K562 (cell line): ENCODE data around the gene C3orf52. TPM values are rescaled to one million over a fixed set of nuclear protein-coding genes. Genes with fewer than 3 reads are reported as not detected.

ENCODE experiments used
- ATAC-seq: fragments of 200-7000 bp; cut with Tn5 transposase; 3 replicates; pipeline ENCODE4 v1.9.1; 2020; ENCODE audit warnings: moderate library complexity
- BruUV-seq: library from RNA; stranded (reverse); fragments of 400-500 nt; replicated peaks from 2 replicates; lab custom pipeline; 2021; lab: Mats Ljungman, UMichigan
- CTCF ChIA-PET: fragments of 300-600 bp; formaldehyde crosslinking; extraction: SDS; loops from one replicate; lab custom pipeline; 2021; ENCODE audit warnings: low intra/inter-chr PET ratio; lab: Yijun Ruan, JAX
- POLR2A ChIA-PET: fragments of 300-600, 350-650 bp; sonication (Branson Sonifier 250); formaldehyde crosslinking; extraction: SDS; loops from one replicate; lab custom pipeline; 2021; ENCODE audit warnings: antibody characterized with exemption, inconsistent platforms; lab: Yijun Ruan, JAX
- DNase-seq, 4 experiments: peaks; one replicate each; pipeline versions ENCODE4 v3.0.0 to v3.0.0-alpha.2; 2011 to 2018; ENCODE audit warnings: low spot score in 3 of 4, mixed read lengths in 3 of 4; ENCODE audit errors: extremely low read depth in 1 of 4
- FAIRE-seq: peaks from 2 replicates; lab custom pipeline; 2011; peaks lifted over from hg19 to GRCh38; lab: Jason Lieb, UNC
- H2AFZ ChIP-seq: 2 replicates; pipeline ENCODE4 v1.6.0; 2011; ENCODE audit warnings: low read depth, low read length, control low read depth, inconsistent platforms
- H3K27ac ChIP-seq: fragments of 200-600 bp; 3 replicates; pipeline ENCODE4 v1.8.0; 2011; ENCODE audit warnings: low read depth, mild to moderate bottlenecking, control low read depth, inconsistent platforms, low read length, moderate library complexity, mixed read lengths; ENCODE audit errors: extremely low read depth
- H3K27me3 ChIP-seq, 2 experiments: fragments of 300-600 bp in 1 of 2; 2 replicates in 1 of 2; 3 replicates in 1 of 2; pipeline versions ENCODE4 v1.6.0 to v1.8.0; 2011; ENCODE audit warnings: inconsistent platforms in 2 of 2, low read length in 2 of 2, mild to moderate bottlenecking in 1 of 2, mixed read lengths in 1 of 2, moderate library complexity in 1 of 2; ENCODE audit not compliant: control insufficient read depth in 2 of 2, insufficient read depth in 2 of 2
- H3K36me3 ChIP-seq: fragments of 300-600 bp; 3 replicates; pipeline ENCODE4 v1.8.0; 2011; ENCODE audit warnings: mild to moderate bottlenecking, low read length, inconsistent platforms; ENCODE audit not compliant: control insufficient read depth, insufficient read depth
- H3K4me1 ChIP-seq, 2 experiments: fragments of 200-600 bp in 1 of 2; replicated peaks in 1 of 2; 2 replicates in 1 of 2; 3 replicates in 1 of 2; pipeline versions ENCODE4 v1.5.1 to v1.8.0; 2011; ENCODE audit warnings: inconsistent platforms in 2 of 2, low read length in 2 of 2, mild to moderate bottlenecking in 1 of 2, mixed read lengths in 1 of 2, moderate library complexity in 1 of 2; ENCODE audit not compliant: control insufficient read depth in 2 of 2, insufficient read depth in 2 of 2
- H3K4me2 ChIP-seq: 2 replicates; pipeline ENCODE4 v1.6.1; 2011; ENCODE audit warnings: low read length, control low read depth, inconsistent platforms, mixed read lengths; ENCODE audit not compliant: insufficient read depth
- H3K4me3 ChIP-seq: fragments of 200-600 bp; sonication (generic), shearing (Covaris generic); 2 replicates; pipeline ENCODE4 v1.5.1; 2016; ENCODE audit warnings: control low read depth, inconsistent platforms
- H3K79me2 ChIP-seq: fragments of 200-600 bp; 3 replicates; pipeline ENCODE4 v1.8.0; 2011; ENCODE audit warnings: low read length, inconsistent platforms; ENCODE audit not compliant: control insufficient read depth, insufficient read depth
- H3K9ac ChIP-seq, 2 experiments: 2 replicates each; pipeline versions ENCODE4 v1.6.0 to v1.6.1; 2011; ENCODE audit warnings: low read depth in 2 of 2, low read length in 2 of 2, control low read depth in 1 of 2, inconsistent platforms in 1 of 2, mild to moderate bottlenecking in 1 of 2, mixed read lengths in 1 of 2; ENCODE audit not compliant: insufficient read depth in 1 of 2
- H3K9me1 ChIP-seq: one replicate; pipeline ENCODE4 v1.6.0; 2011; ENCODE audit warnings: inconsistent platforms, mild to moderate bottlenecking, low read length, moderate library complexity; ENCODE audit not compliant: control insufficient read depth, insufficient read depth
- H3K9me3 ChIP-seq: replicated peaks from 2 replicates; pipeline ENCODE4 v1.5.1; 2011; ENCODE audit warnings: low read depth, low read length, inconsistent platforms; ENCODE audit not compliant: control insufficient read depth, insufficient read depth
- H4K20me1 ChIP-seq: replicated peaks from 2 replicates; pipeline ENCODE4 v1.6.1; 2011; ENCODE audit warnings: low read length, inconsistent platforms, mixed read lengths; ENCODE audit not compliant: control insufficient read depth, insufficient read depth
- BDP1 ChIP-seq: IDR thresholded peaks from 3 replicates; pipeline ENCODE4 v1.6.1; 2011; ENCODE audit not compliant: insufficient read length, insufficient read depth
- CHCHD3 ChIP-seq: fragments of 250-450 bp; sonication (Bioruptor Pico); IDR thresholded peaks from 2 replicates; pipeline ENCODE4 v2.1.2; 2022; ENCODE audit warnings: mild to moderate bottlenecking
- CHD1 ChIP-seq: fragments of 200-600 bp; sonication (generic); IDR thresholded peaks from one replicate; pipeline ENCODE4 v1.6.1; 2012; ENCODE audit warnings: mild to moderate bottlenecking, moderate library complexity, low read length, inconsistent platforms
- COPS2 ChIP-seq: fragments of 450-650 bp; conservative IDR thresholded peaks from 2 replicates; pipeline ENCODE4 v1.6.1; 2016; ENCODE audit warnings: mild to moderate bottlenecking, moderate library complexity
- CREM ChIP-seq: IDR thresholded peaks from 2 replicates; pipeline ENCODE4 v1.6.1; 2014; ENCODE audit warnings: antibody characterized with exemption, low read depth
- KAT7 ChIP-seq: sonication (generic); formaldehyde crosslinking; IDR thresholded peaks from 2 replicates; pipeline ENCODE4 v1.8.0; 2022; ENCODE audit warnings: missing genetic modification reagents, mild to moderate bottlenecking, borderline replicate concordance
- KLF13 ChIP-seq: fragments of 450-650 bp; IDR thresholded peaks from 2 replicates; pipeline ENCODE4 v1.6.1; 2016; ENCODE audit warnings: missing genetic modification characterization, low read depth, mild to moderate bottlenecking, missing compliant biosample characterization, moderate library complexity, borderline replicate concordance
- PCBP1 ChIP-seq: fragments of 200-400 bp; formaldehyde crosslinking; IDR thresholded peaks from 2 replicates; pipeline ENCODE4 v1.6.1; 2018; ENCODE audit warnings: mild to moderate bottlenecking, low read depth, low read length; ENCODE audit not compliant: poor library complexity, severe bottlenecking
- TFAM ChIP-seq: fragments of 250-450 bp; sonication (Bioruptor Pico); conservative IDR thresholded peaks from 2 replicates; pipeline ENCODE4 v1.5.0; 2021; ENCODE audit warnings: mild to moderate bottlenecking, moderate library complexity
- ZNF551 ChIP-seq: fragments of 250-450 bp; sonication (Bioruptor Pico); IDR thresholded peaks from 2 replicates; pipeline ENCODE4 v1.5.0; 2021; ENCODE audit warnings: mild to moderate bottlenecking, moderate library complexity
- WGBS: fragments of 100-300 bp; shearing (Covaris generic); methylation state at CpG from one replicate; pipeline ENCODE4 v1.1.6; 2016; ENCODE audit warnings: low coverage, mixed read lengths; ENCODE audit not compliant: insufficient coverage; ENCODE audit errors: missing lambda C conversion rate; 5-methylcytosine and 5-hydroxymethylcytosine counted together
- in situ Hi-C: fragments of 300-500 bp; cut with MboI; formaldehyde crosslinking; loops from 4 replicates; pipeline ENCODE4 v1.15.0; 2018; ENCODE audit warnings: inconsistent platforms, mixed read lengths
- intact Hi-C: fragments of 100-400 bp; cut with micrococcal nuclease; formaldehyde crosslinking; loops from 2 replicates; pipeline ENCODE4 v1.14.2; 2022
- polyA plus RNA-seq, 8 experiments: library from polyadenylated mRNA; depleted of rRNA in 4 of 8; stranded (reverse) in 5 of 8; unstranded in 3 of 8; fragments of >200 nt; fragmentation: Nextera tagmentation in 2 of 8; fragmentation: Illumina TruSeq in 1 of 8; extraction: Ambion mirVana in 2 of 8; extraction: Trizol in 1 of 8; gene quantifications; 2 replicates each; pipeline versions ENCODE4 v1.2.1 to v1.2.3, GENCODE V29; 2011 to 2014; ENCODE audit warnings: inconsistent platforms in 1 of 8, missing spikeins in 1 of 8
- total RNA-seq, 7 experiments: library from RNA; depleted of rRNA in 6 of 7; stranded (reverse); fragments of >200 nt in 6 of 7; fragmentation: Illumina TruSeq in 2 of 7; extraction: Trizol in 2 of 7; gene quantifications; 2 replicates each; pipeline versions ENCODE4 v1.2.1 to v1.2.3, GENCODE V29; 2011 to 2021; ENCODE audit warnings: low replicate concordance in 1 of 7
- TF ChIP-seq, protein P1 (sequence below): sonication (generic); formaldehyde crosslinking; IDR thresholded peaks from 2 replicates; pipeline ENCODE4 v1.8.0; 2022; ENCODE audit warnings: mild to moderate bottlenecking, low read depth, missing genetic modification reagents
- TF ChIP-seq, protein P2 (sequence below): fragments of 250-450 bp; sonication (Bioruptor Pico); IDR thresholded peaks from 2 replicates; pipeline ENCODE4 v1.5.1; 2021; ENCODE audit warnings: mild to moderate bottlenecking
- TF ChIP-seq, protein P3 (sequence below): fragments of 250-450 bp; sonication (Bioruptor Pico); IDR thresholded peaks from 2 replicates; pipeline ENCODE4 v1.6.1; 2021; ENCODE audit warnings: mild to moderate bottlenecking

The C3orf52 gene
- total and polyA plus RNA-seq, 9 of the 15 experiments (the other 6 are each of a cell fraction or from before 2014, with no cell fraction given), result 2.8 to 6.1 (median 3.8) TPM

DNA sequence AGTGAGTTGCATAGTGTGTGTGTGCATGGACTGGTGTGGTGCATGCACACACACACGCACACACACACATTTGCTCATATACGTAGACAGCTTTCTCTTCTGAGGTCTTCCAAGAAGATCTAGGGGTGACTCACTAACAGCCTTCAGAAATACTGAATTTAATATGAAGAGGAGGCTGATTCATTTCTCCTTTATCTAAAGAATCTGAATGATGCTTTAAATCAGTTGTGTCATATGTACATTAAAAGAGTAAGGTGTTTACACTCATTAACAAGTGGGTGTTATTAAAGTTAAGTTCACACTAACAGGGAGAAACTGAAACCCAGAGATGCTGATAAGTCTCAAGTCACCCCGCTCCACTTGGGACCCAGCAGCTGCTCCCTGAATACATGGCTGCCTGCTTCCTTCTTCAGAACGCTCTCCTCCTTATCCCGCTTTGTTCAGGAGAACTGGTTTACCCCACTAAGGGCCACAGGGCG is 29.7 kb upstream of the C3orf52 start (continued):
- TF ChIP-seq, protein P1, sequence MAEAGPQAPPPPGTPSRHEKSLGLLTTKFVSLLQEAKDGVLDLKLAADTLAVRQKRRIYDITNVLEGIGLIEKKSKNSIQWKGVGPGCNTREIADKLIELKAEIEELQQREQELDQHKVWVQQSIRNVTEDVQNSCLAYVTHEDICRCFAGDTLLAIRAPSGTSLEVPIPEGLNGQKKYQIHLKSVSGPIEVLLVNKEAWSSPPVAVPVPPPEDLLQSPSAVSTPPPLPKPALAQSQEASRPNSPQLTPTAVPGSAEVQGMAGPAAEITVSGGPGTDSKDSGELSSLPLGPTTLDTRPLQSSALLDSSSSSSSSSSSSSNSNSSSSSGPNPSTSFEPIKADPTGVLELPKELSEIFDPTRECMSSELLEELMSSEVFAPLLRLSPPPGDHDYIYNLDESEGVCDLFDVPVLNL (CRISPR knock-in tag), result no peak
- TF ChIP-seq TFAM (CRISPR knock-in tag) (no peak), KLF13 (tag) (no peak), CREM (no peak), PCBP1 (no peak)
- TF ChIP-seq, protein P2, sequence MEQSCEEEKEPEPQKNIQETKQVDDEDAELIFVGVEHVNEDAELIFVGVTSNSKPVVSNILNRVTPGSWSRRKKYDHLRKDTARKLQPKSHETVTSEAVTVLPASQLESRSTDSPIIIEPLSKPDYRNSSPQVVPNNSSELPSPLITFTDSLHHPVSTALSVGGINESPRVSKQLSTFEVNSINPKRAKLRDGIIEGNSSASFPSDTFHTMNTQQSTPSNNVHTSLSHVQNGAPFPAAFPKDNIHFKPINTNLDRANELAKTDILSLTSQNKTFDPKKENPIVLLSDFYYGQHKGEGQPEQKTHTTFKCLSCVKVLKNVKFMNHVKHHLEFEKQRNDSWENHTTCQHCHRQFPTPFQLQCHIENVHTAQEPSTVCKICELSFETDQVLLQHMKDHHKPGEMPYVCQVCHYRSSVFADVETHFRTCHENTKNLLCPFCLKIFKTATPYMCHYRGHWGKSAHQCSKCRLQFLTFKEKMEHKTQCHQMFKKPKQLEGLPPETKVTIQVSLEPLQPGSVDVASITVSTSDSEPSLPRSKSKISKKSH (CRISPR knock-in tag), result no peak
- TF ChIP-seq, all 486 proteins: peak for 0

DNA sequence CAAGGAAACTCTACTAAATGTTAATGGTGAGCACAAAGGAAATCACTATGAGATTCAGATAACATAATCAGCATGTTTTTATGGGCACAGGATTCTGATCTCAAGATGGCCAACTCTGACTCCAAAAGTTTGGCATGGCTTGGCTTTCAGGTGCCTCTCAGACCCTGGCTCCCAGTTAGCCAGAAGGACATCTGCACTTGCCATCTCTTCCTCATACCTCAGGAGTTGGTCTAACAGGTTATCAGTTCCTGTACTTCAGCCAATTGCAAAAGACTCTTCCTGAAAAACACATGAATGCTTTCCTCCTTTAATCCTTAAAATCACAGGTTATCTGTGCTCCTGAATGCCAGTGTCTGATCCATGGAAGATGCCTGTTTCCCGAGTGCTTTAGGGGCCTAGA is 26.7 kb upstream of the C3orf52 start:
- intact Hi-C loops, result no loop called here
- WGBS, result 0% methylated on average over 1 of the region's 1 CpG
- no peak overlapping the region for H3K4me3 ChIP-seq
- ATAC-seq (no peak), FAIRE-seq (no peak), DNase-seq (no peak)
- no peaks in the 10 kb centered on the region for H3K79me2 ChIP-seq
- in situ Hi-C loops, result no loop called here
- no peak overlapping the region for H3K27ac ChIP-seq
- H3K9me1 ChIP-seq, result no peaks in the 10 kb centered on the region
- H3K9ac ChIP-seq, result no peak overlapping the region
- no peaks in the 10 kb centered on the region for H3K9me3 ChIP-seq
- no peak overlapping the region for H2AFZ ChIP-seq
- BruUV-seq, result no TSS peak
- H3K36me3 ChIP-seq, result no peaks in the 10 kb centered on the region
- H3K4me2 ChIP-seq, result no peak overlapping the region
- H3K4me1 ChIP-seq, result no peaks in the 10 kb centered on the region; a peak in 1 of 5 replicates
- CTCF ChIA-PET, result no interaction called here
- TF ChIP-seq BDP1 (no peak), ZNF551 (CRISPR knock-in tag) (no peak), KAT7 (CRISPR knock-in tag) (no peak), CHD1 (no peak), COPS2 (no peak), CHCHD3 (CRISPR knock-in tag) (no peak)
- TF ChIP-seq, protein P3, sequence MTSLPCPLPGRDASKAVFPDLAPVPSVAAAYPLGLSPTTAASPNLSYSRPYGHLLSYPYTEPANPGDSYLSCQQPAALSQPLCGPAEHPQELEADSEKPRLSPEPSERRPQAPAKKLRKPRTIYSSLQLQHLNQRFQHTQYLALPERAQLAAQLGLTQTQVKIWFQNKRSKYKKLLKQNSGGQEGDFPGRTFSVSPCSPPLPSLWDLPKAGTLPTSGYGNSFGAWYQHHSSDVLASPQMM (CRISPR knock-in tag), result no peak
- H3K27me3 ChIP-seq, result no peaks in the 10 kb centered on the region
- POLR2A ChIA-PET, result no interaction called here
- H4K20me1 ChIP-seq, result no peaks in the 10 kb centered on the region
